Calu3 (cell line): ENCODE results near the gene ATP2C2. TPM values are rescaled to one million over a fixed set of nuclear protein-coding genes. Genes with fewer than 3 reads are reported as not detected.
A peak's percentile ranks its signal among the peaks of the same experiment; 100 is the strongest.

ENCODE experiments used
- BruUV-seq: library from RNA; stranded (reverse); fragments of 400-500 nt; replicated peaks from 2 replicates; lab custom pipeline; 2021; lab: Mats Ljungman, UMichigan
- CTCF ChIA-PET: fragments of 300-600 bp; sonication (Branson Sonifier 250); formaldehyde crosslinking; loops from one replicate; lab custom pipeline; 2022; ENCODE audit warnings: antibody characterized with exemption; lab: Charles Lee
- DNase-seq: peaks from one replicate; pipeline ENCODE4 v3.0.0; 2022
- H3K27ac Mint-ChIP-seq: one replicate; pipeline ENCODE4 v1.8.0; 2022; ENCODE audit warnings: mixed read lengths; ENCODE audit not compliant: unreplicated experiment
- H3K27me3 Mint-ChIP-seq: one replicate; pipeline ENCODE4 v1.8.0; 2022; ENCODE audit warnings: mixed read lengths; ENCODE audit not compliant: unreplicated experiment
- H3K36me3 Mint-ChIP-seq: one replicate; pipeline ENCODE4 v1.8.0; 2022; ENCODE audit warnings: mild to moderate bottlenecking, moderate library complexity, mixed read lengths; ENCODE audit not compliant: insufficient read depth, unreplicated experiment
- H3K4me1 Mint-ChIP-seq: one replicate; pipeline ENCODE4 v1.8.0; 2022; ENCODE audit warnings: mild to moderate bottlenecking, low read depth, mixed read lengths; ENCODE audit not compliant: unreplicated experiment
- H3K4me3 Mint-ChIP-seq: one replicate; pipeline ENCODE4 v1.8.0; 2022; ENCODE audit warnings: mild to moderate bottlenecking, low read depth, moderate library complexity, mixed read lengths; ENCODE audit not compliant: unreplicated experiment
- H3K9me3 Mint-ChIP-seq: one replicate; pipeline ENCODE4 v1.8.0; 2022; ENCODE audit warnings: low read depth, mixed read lengths; ENCODE audit not compliant: unreplicated experiment
- intact Hi-C: fragments of 100-400 bp; cut with micrococcal nuclease; formaldehyde crosslinking; loops from one replicate; pipeline ENCODE4 v1.10.0; 2022; ENCODE audit not compliant: unreplicated experiment
- total RNA-seq: library from RNA; stranded (reverse); gene quantifications from 2 replicates; pipeline ENCODE4 v1.2.3, GENCODE V29; 2022
- TF ChIP-seq, protein P1 (sequence below): fragments of 200-600 bp; IDR thresholded peaks from one replicate; pipeline ENCODE4 v1.8.0; 2022; ENCODE audit warnings: antibody characterized with exemption; ENCODE audit not compliant: unreplicated experiment

Gene ATP2C2
- total RNA-seq, 1 experiment from 2014 or later: 30.5 TPM

DNA sequence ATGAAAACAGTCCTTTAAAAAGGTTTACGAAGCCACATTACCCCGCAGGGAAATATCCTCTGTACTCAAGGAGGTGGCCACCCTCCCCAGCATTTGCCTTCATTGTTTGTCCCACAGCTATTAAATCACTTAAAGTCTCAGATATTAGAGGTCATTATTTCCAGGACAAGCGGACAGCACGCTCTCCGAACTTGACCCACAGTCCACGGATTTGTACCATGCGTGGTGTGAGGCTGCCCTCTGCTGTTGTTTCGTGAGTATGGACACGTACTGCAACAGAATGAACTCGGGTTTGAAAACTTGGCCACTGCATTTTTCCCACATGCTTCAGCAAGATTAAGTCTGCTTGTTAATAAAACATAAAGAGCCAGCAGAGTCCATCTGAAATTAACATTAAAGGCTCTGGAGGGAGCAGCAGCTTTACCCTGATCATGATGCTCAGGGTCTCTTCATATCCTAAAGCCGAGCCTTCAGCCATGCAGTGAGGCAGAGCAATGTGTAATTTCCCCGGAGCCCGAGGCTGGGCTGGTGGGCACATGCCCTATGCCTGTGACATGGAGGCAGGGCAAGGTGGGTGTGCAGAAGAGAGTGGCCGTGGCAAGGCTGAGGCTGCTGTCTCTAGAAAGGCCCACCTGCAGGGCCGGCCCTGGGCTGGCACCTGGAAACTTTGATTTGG is 116.4 kb downstream of the ATP2C2 start:
- no peaks in the 10 kb centered on the region for H3K4me1 Mint-ChIP-seq
- H3K9me3 Mint-ChIP-seq: no peaks in the 10 kb centered on the region
- H3K36me3 Mint-ChIP-seq: peaks cover 20% of the 10 kb centered on the region
- intact Hi-C loops: loop anchor here (1.0 kb wide), 1 partner anchor 207 kb away; no protein-coding TSS in a partner anchor
- DNase-seq: peak; percentile 60
- CTCF ChIA-PET: no interaction called here
- no peak overlapping the region for H3K27ac Mint-ChIP-seq
- TF ChIP-seq, protein P1, sequence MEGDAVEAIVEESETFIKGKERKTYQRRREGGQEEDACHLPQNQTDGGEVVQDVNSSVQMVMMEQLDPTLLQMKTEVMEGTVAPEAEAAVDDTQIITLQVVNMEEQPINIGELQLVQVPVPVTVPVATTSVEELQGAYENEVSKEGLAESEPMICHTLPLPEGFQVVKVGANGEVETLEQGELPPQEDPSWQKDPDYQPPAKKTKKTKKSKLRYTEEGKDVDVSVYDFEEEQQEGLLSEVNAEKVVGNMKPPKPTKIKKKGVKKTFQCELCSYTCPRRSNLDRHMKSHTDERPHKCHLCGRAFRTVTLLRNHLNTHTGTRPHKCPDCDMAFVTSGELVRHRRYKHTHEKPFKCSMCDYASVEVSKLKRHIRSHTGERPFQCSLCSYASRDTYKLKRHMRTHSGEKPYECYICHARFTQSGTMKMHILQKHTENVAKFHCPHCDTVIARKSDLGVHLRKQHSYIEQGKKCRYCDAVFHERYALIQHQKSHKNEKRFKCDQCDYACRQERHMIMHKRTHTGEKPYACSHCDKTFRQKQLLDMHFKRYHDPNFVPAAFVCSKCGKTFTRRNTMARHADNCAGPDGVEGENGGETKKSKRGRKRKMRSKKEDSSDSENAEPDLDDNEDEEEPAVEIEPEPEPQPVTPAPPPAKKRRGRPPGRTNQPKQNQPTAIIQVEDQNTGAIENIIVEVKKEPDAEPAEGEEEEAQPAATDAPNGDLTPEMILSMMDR: peak; percentile 79
- no peaks in the 10 kb centered on the region for H3K27me3 Mint-ChIP-seq
- no peak overlapping the region for H3K4me3 Mint-ChIP-seq
- BruUV-seq: no TSS peak

GRCh38 chr16:84485255-84486010 is 117.1 kb downstream of the ATP2C2 start:
- no peaks in the 10 kb centered on the region for H3K9me3 Mint-ChIP-seq
- peaks cover 25% of the 10 kb centered on the region for H3K36me3 Mint-ChIP-seq
- no peak overlapping the region for H3K4me3 Mint-ChIP-seq
- no peaks in the 10 kb centered on the region for H3K27me3 Mint-ChIP-seq
- intact Hi-C loops: no loop called here
- TF ChIP-seq, protein P1: no peak
- no peak for DNase-seq
- H3K27ac Mint-ChIP-seq: no peak overlapping the region
- BruUV-seq: no TSS peak
- no peaks in the 10 kb centered on the region for H3K4me1 Mint-ChIP-seq
- CTCF ChIA-PET: no interaction called here

- H3K4me1 Mint-ChIP-seq: no peaks in the 10 kb centered on the region
- TF ChIP-seq, protein P1: no peak
- H3K4me3 Mint-ChIP-seq: no peak overlapping the region
- no peak for DNase-seq
- intact Hi-C loops: no loop called here
- CTCF ChIA-PET: interaction anchor here (0.7 kb wide), 1 partner anchor 19 kb away, joined by 7 read pairs; the partner anchor contains the start of gene MEAK7
- no peaks in the 10 kb centered on the region for H3K9me3 Mint-ChIP-seq
- no peak overlapping the region for H3K27ac Mint-ChIP-seq
- H3K36me3 Mint-ChIP-seq: peaks cover 32% of the 10 kb centered on the region
- no peaks in the 10 kb centered on the region for H3K27me3 Mint-ChIP-seq
- no TSS peak for BruUV-seq
Observed at GRCh38 chr16:84486126-84486525, 117.8 kb downstream of the ATP2C2 start.

- no TSS peak for BruUV-seq
Observed at GRCh38 chr16:84486551-84487235, 118.4 kb downstream of the ATP2C2 start.

More at GRCh38 chr16:84486551-84487235, 118.4 kb downstream of the ATP2C2 start:
- no peak for DNase-seq
- H3K27me3 Mint-ChIP-seq: no peaks in the 10 kb centered on the region
- no peak overlapping the region for H3K4me3 Mint-ChIP-seq
- no peak overlapping the region for H3K27ac Mint-ChIP-seq
- H3K9me3 Mint-ChIP-seq: no peaks in the 10 kb centered on the region
- peaks cover 34% of the 10 kb centered on the region for H3K36me3 Mint-ChIP-seq
- CTCF ChIA-PET: interaction anchor here (0.7 kb wide), 1 partner anchor 18 kb away, joined by 7 read pairs; the partner anchor contains the start of gene MEAK7
- intact Hi-C loops: no loop called here
- TF ChIP-seq, protein P1: no peak
- no peaks in the 10 kb centered on the region for H3K4me1 Mint-ChIP-seq
